Lower leg skin (tissue), 3 donors: ENCODE results near the gene TNS3.

ENCODE experiments used
- POLR2A ChIP-seq, 2 donors: fragments of 450-650 bp; IDR thresholded peaks; one replicate each; pipeline ENCODE4 v1.6.1; 2016 to 2017; ENCODE audit warnings: antibody characterized with exemption in 2 of 2, mild to moderate bottlenecking in 1 of 2, moderate library complexity in 1 of 2
- TF ChIP-seq, protein P1 (sequence below), 3 donors: fragments of 450-650 bp; IDR thresholded peaks; one replicate each; pipeline ENCODE4 v1.5.1; 2016; ENCODE audit warnings: antibody characterized with exemption in 3 of 3, mild to moderate bottlenecking in 3 of 3, moderate library complexity in 2 of 3

DNA sequence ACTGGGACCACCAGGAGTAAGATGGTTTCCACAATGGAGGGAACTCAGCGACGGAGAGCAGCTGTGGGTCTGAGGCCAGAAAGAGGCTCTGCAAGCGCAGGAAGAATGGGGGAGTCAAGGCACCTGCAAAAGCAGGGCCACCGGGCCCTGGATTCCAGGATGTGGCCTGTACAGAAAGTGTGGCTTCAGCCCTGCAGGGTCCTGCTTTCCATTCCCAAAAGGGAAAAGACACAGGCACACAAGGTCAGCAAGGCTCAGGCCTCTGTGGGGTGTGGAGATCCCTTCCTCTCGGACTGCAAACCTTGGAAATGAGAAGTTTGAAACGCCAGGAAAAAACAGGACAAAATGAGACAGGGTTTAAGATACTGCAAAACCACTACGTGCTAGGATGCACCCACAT, 232.5 kb downstream of the TNS3 start:
- TF ChIP-seq, protein P1, sequence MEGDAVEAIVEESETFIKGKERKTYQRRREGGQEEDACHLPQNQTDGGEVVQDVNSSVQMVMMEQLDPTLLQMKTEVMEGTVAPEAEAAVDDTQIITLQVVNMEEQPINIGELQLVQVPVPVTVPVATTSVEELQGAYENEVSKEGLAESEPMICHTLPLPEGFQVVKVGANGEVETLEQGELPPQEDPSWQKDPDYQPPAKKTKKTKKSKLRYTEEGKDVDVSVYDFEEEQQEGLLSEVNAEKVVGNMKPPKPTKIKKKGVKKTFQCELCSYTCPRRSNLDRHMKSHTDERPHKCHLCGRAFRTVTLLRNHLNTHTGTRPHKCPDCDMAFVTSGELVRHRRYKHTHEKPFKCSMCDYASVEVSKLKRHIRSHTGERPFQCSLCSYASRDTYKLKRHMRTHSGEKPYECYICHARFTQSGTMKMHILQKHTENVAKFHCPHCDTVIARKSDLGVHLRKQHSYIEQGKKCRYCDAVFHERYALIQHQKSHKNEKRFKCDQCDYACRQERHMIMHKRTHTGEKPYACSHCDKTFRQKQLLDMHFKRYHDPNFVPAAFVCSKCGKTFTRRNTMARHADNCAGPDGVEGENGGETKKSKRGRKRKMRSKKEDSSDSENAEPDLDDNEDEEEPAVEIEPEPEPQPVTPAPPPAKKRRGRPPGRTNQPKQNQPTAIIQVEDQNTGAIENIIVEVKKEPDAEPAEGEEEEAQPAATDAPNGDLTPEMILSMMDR (IDR thresholded peaks at IDR 0.05) = no peak
- no peak for TF ChIP-seq POLR2A (IDR thresholded peaks at IDR 0.05)
